ENCODE measurements around the gene LTBP3. TPM values are rescaled to one million over a fixed set of nuclear protein-coding genes. Genes with fewer than 3 reads are reported as not detected.
A peak's percentile ranks its signal among the peaks of the same experiment; 100 is the strongest.

LTBP3 gene
- total RNA-seq, 1 experiment from 2014 or later, result 92.1 TPM

DNA sequence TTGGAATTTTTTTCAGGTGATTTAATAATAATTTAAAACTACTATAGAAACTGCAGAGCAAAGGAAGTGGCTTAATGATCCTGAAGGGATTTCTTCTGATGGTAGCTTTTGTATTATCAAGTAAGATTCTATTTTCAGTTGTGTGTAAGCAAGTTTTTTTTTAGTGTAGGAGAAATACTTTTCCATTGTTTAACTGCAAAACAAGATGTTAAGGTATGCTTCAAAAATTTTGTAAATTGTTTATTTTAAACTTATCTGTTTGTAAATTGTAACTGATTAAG, 55.9 kb downstream of the LTBP3 start:
- intact Hi-C loops (cut with micrococcal nuclease; ENCODE audit: unreplicated experiment), result loop anchor here (2.0 kb wide), 1 partner anchor 83 kb away; no protein-coding TSS in a partner anchor
- TF ChIP-seq, protein P1, sequence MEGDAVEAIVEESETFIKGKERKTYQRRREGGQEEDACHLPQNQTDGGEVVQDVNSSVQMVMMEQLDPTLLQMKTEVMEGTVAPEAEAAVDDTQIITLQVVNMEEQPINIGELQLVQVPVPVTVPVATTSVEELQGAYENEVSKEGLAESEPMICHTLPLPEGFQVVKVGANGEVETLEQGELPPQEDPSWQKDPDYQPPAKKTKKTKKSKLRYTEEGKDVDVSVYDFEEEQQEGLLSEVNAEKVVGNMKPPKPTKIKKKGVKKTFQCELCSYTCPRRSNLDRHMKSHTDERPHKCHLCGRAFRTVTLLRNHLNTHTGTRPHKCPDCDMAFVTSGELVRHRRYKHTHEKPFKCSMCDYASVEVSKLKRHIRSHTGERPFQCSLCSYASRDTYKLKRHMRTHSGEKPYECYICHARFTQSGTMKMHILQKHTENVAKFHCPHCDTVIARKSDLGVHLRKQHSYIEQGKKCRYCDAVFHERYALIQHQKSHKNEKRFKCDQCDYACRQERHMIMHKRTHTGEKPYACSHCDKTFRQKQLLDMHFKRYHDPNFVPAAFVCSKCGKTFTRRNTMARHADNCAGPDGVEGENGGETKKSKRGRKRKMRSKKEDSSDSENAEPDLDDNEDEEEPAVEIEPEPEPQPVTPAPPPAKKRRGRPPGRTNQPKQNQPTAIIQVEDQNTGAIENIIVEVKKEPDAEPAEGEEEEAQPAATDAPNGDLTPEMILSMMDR (conservative IDR thresholded peaks at IDR 0.05; ENCODE audit: low read depth, low read length), result no peak
- no peak for TF ChIP-seq EZH2 (IDR thresholded peaks at IDR 0.05; ENCODE audit: borderline replicate concordance, low read depth, low read length, poor library complexity, severe bottlenecking)
- Histone ChIP-seq H3K4me3 (ENCODE audit: low read depth, low read length, poor library complexity, severe bottlenecking) (peak overlapping the region; percentile 85), H3K9me3 (ENCODE audit: low read depth, low read length, poor library complexity, severe bottlenecking) (no peaks in the 10 kb centered on the region), H3K36me3 (ENCODE audit: insufficient read depth, low read length, poor library complexity, severe bottlenecking) (peaks cover 77% of the 10 kb centered on the region), H3K27ac (ENCODE audit: low read depth, low read length, poor library complexity, severe bottlenecking) (peak overlapping the region; percentile 7), H3K27me3 (replicated peaks; ENCODE audit: insufficient read depth, low read depth, low read length, poor library complexity) (no peaks in the 10 kb centered on the region), H3K4me1 (ENCODE audit: insufficient read depth, low read length, poor library complexity, severe bottlenecking) (peaks cover 33% of the 10 kb centered on the region)
- POLR2A ChIA-PET (ENCODE audit: low non-redundant PET), result interaction anchor here (0.9 to 2.1 kb wide), 5 partner anchors 10 to 81 kb away, joined by 3 to 14 read pairs (median 5); partner anchors contain the start of gene NEAT1
- BruUV-seq (replicated peaks), result no TSS peak
- CTCF ChIA-PET, result no interaction called here
- DNase-seq (ENCODE audit: low spot score), result no peak

DNA sequence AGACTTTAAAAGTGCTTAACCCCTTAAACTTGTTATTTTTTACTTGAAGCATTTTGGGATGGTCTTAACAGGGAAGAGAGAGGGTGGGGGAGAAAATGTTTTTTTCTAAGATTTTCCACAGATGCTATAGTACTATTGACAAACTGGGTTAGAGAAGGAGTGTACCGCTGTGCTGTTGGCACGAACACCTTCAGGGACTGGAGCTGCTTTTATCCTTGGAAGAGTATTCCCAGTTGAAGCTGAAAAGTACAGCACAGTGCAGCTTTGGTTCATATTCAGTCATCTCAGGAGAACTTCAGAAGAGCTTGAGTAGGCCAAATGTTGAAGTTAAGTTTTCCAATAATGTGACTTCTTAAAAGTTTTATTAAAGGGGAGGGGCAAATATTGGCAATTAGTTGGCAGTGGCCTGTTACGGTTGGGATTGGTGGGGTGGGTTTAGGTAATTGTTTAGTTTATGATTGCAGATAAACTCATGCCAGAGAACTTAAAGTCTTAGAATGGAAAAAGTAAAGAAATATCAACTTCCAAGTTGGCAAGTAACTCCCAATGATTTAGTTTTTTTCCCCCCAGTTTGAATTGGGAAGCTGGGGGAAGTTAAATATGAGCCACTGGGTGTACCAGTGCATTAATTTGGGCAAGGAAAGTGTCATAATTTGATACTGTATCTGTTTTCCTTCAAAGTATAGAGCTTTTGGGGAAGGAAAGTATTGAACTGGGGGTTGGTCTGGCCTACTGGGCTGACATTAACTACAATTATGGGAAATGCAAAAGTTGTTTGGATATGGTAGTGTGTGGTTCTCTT, 56.5 kb downstream of the LTBP3 start:
- peaks cover 71% of the 10 kb centered on the region for H3K36me3 ChIP-seq (ENCODE audit: insufficient read depth, low read length, poor library complexity, severe bottlenecking)
- TF ChIP-seq, protein P1 (conservative IDR thresholded peaks at IDR 0.05; ENCODE audit: low read depth, low read length), result no peak
- no peak for TF ChIP-seq EZH2 (IDR thresholded peaks at IDR 0.05; ENCODE audit: borderline replicate concordance, low read depth, low read length, poor library complexity, severe bottlenecking)
- H3K9me3 ChIP-seq (ENCODE audit: low read depth, low read length, poor library complexity, severe bottlenecking), result no peaks in the 10 kb centered on the region
- intact Hi-C loops (cut with micrococcal nuclease; ENCODE audit: unreplicated experiment), result loop anchor here (2.0 kb wide), 1 partner anchor 83 kb away; no protein-coding TSS in a partner anchor
- H3K27me3 ChIP-seq (replicated peaks; ENCODE audit: insufficient read depth, low read depth, low read length, poor library complexity), result no peaks in the 10 kb centered on the region
- BruUV-seq (replicated peaks), result no TSS peak
- peak overlapping the region; percentile 85 for H3K4me3 ChIP-seq (ENCODE audit: low read depth, low read length, poor library complexity, severe bottlenecking)
- POLR2A ChIA-PET (ENCODE audit: low non-redundant PET), result interaction anchor here (0.6 to 2.1 kb wide), 8 partner anchors 8 to 80 kb away, joined by 3 to 14 read pairs (median 4); partner anchors contain the start of gene NEAT1
- CTCF ChIA-PET, result no interaction called here
- H3K4me1 ChIP-seq (ENCODE audit: insufficient read depth, low read length, poor library complexity, severe bottlenecking), result peaks cover 33% of the 10 kb centered on the region
- no peak for DNase-seq (ENCODE audit: low spot score)
- peak overlapping the region; percentile 100 for H3K27ac ChIP-seq (ENCODE audit: low read depth, low read length, poor library complexity, severe bottlenecking)

DNA sequence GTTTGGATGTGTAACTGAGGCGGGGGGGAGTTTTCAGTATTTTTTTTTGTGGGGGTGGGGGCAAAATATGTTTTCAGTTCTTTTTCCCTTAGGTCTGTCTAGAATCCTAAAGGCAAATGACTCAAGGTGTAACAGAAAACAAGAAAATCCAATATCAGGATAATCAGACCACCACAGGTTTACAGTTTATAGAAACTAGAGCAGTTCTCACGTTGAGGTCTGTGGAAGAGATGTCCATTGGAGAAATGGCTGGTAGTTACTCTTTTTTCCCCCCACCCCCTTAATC, 57.0 kb downstream of the LTBP3 start:
- TF ChIP-seq, protein P1 (conservative IDR thresholded peaks at IDR 0.05; ENCODE audit: low read depth, low read length), result no peak
- no peak for TF ChIP-seq EZH2 (IDR thresholded peaks at IDR 0.05; ENCODE audit: borderline replicate concordance, low read depth, low read length, poor library complexity, severe bottlenecking)
- ChIA-PET POLR2A (ENCODE audit: low non-redundant PET) (interaction anchor here (0.6 to 3.2 kb wide), 4 partner anchors 9 to 48 kb away, joined by 3 to 37 read pairs (median 4); no protein-coding TSS in a partner anchor), CTCF (no interaction called here)
- peaks cover 33% of the 10 kb centered on the region for H3K4me1 ChIP-seq (ENCODE audit: insufficient read depth, low read length, poor library complexity, severe bottlenecking)
- intact Hi-C loops (cut with micrococcal nuclease; ENCODE audit: unreplicated experiment), result no loop called here
- H3K36me3 ChIP-seq (ENCODE audit: insufficient read depth, low read length, poor library complexity, severe bottlenecking), result peaks cover 66% of the 10 kb centered on the region
- no peaks in the 10 kb centered on the region for H3K9me3 ChIP-seq (ENCODE audit: low read depth, low read length, poor library complexity, severe bottlenecking)
- H3K27ac ChIP-seq (ENCODE audit: low read depth, low read length, poor library complexity, severe bottlenecking), result peak overlapping the region; percentile 100
- peak; percentile 53 for DNase-seq (ENCODE audit: low spot score)
- no TSS peak for BruUV-seq (replicated peaks)
- H3K27me3 ChIP-seq (replicated peaks; ENCODE audit: insufficient read depth, low read depth, low read length, poor library complexity), result no peaks in the 10 kb centered on the region
- peak overlapping the region; percentile 85 for H3K4me3 ChIP-seq (ENCODE audit: low read depth, low read length, poor library complexity, severe bottlenecking)
